Amniotic stem cell (primary cell): ENCODE results near the gene TMEM91.
"Not testable (repeated sequence)": the region's sequence is repeated elsewhere in the genome, so short reads cannot be mapped to it uniquely, and the experiment has no call there.

ENCODE experiments used
- DNase-seq: peaks from one replicate; lab custom pipeline; 2025; lab: John Stamatoyannopoulos, UW

The TMEM91 gene

GRCh38 chr19:41377977-41378709 lies 1.8 kb downstream of the TMEM91 start:
- DNase-seq: no peak

- not testable (repeated sequence) for DNase-seq
Measured at GRCh38 chr19:41381536-41381935, 5.2 kb downstream of the TMEM91 start.

DNA sequence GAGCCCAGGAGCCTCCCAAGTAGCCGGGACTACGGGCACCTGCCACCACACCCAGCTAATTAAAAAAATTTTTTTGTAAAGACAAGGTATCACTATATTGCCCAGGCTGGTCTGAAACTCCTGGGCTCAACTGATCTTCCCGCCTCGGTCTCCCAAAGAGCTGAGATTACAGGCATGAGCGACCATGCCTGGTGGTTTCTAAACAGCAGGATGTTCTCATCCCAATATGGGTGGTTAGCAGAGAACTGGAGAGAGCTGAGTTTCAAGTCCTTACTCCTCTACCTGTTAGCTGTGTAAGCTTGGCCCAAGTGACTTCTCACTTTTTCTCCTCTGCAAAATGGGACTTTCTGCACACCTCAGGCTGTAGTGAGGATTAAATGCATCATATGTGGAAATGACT lies 8.0 kb downstream of the TMEM91 start:
- DNase-seq: no peak

DNA sequence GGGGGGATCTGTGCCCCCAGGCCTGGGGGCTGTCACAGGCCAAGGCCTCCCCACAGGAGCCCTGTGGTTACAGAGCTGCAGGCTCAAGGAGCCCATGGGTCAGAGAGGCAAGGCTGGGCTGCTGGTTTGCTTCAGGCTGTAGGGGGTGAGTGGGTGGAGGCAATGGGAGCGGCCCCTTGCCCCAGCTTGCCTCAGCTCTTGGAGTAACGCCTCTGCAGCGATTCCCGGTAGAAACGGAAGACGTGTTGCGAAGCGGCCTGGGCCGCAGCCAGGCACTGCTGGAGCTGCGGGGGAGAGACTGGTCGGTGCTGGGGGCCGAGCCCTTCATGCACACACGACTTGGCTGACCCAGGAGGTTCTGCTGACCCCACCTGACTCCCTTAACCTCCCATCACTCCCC lies 10.1 kb downstream of the TMEM91 start:
- DNase-seq: no peak

- DNase-seq: no peak
Measured at GRCh38 chr19:41391618-41392017, 15.3 kb downstream of the TMEM91 start.

DNA sequence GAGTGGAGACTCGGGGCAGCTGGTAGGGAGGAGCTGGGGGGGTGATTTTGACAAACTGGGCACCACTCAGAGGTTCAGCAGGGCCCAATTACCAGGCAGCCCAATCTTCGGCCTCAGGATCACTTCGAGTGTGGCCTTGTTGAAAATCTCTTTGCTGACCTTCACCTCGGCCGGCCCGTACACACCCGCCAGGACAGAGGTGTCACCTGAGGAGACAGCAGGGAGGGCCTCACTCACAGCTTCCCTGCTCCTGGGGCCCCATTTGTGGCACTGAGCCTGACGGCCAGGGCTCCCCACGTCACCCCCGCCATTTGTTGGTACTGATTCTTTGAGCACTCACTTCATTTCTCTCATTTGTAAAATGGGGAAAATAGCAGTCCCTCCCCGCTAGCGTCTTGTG lies 16.4 kb downstream of the TMEM91 start:
- no peak for DNase-seq

GRCh38 chr19:41395355-41395754 lies 19.0 kb downstream of the TMEM91 start:
- DNase-seq: no peak

DNA sequence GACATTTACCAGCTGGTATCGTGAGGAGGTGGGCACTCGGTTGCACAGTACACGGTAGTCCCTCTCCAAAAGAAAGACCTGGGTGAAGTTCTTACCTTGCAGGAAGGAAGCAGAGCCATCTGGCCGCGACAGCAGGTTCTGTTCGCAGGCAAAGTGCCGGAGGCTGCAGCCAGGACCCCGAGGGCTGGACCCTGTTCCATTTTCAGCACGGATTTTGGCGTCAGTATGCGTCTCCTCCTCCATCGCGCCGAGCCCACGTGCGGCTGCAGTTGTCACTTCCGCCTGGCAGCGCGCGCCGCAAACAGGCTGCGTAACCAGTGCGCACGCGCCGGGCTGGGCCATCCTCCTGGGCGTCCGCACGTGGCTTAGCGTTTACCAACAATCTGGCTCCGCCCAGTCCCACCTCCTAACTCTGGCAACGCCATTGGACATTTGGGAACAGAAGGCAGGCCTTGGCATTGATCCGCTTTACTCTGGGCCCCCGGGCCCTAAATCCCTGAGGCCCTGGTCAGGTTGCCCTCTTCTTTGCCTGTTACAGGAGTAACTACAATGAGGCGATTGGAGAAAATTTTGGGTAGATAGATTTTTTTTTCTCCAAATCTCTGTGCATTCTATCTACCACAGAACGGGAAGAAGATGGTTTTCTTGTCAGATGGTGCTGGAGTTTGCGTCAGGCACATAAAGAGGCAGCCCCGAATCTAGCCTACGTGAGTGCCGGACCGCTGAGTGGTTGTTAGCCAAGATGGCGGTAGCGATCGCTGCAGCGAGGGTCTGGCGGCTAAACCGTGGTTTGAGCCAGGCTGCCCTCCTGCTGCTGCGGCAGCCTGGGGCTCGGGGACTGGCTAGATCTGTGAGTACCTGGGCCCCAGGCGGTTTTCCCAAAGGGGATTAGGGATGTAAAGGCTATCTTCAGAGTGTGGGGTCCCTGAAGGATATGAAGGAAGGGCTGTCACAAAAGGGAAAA lies 21.0 kb downstream of the TMEM91 start, which contains the start of the genes BCKDHA and EXOSC5:
Gene BCKDHA, plus strand, starts transcription at position 733 of the 964 bp plus-strand sequence. Its CDS starts 10 bp downstream, at position 743.
Gene EXOSC5, minus strand, starts transcription at position 274 of the 964 bp plus-strand sequence. Its CDS starts 31 bp downstream, at position 243.
- DNase-seq: peak; percentile 99

GRCh38 chr19:41398050-41398418 lies 21.7 kb downstream of the TMEM91 start:
- no peak for DNase-seq

DNA sequence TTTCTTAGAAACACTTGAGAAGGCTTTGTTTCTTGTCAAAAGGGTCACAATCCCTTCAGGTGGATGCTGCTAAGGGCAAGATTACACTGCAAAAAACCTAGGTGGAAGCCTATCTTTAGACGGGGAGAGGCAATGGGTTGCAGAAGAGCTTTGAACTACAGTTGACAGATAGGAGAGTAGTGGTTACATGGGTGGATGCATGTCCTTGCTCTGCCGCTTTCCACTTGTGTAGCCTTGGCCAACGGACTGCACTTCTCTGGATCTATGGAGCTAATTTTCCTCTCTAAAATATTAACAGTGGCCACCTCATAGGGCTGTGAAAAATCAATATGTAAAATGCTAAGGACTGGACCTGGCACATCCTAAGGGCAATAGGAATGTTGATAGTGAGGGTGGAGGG lies 22.3 kb downstream of the TMEM91 start:
- no peak for DNase-seq

GRCh38 chr19:41399091-41399490 lies 22.8 kb downstream of the TMEM91 start:
- no peak for DNase-seq

GRCh38 chr19:41399525-41399924 lies 23.2 kb downstream of the TMEM91 start:
- DNase-seq: no peak

DNA sequence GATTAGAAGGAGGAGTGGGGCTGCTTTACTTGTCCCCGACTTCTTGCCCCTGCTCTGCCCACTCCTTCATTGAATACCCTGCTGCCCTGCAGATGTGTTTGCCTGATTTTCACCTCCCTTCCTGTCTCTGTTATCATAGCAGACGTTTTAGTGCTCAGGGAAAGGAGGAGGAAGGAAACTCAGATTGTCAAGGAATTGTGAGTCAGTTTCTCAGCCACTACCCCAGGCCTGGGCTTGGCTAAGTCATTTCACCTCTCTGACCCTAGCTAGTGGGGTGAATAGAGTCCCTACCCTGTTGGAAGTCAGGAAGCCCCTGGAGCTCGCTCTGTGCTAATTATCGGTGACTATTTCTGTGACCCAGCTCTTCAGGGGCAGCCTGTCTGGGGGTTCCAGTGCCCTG lies 25.1 kb downstream of the TMEM91 start:
- no peak for DNase-seq

GRCh38 chr19:41402010-41402409 lies 25.7 kb downstream of the TMEM91 start:
- DNase-seq: no peak

DNA sequence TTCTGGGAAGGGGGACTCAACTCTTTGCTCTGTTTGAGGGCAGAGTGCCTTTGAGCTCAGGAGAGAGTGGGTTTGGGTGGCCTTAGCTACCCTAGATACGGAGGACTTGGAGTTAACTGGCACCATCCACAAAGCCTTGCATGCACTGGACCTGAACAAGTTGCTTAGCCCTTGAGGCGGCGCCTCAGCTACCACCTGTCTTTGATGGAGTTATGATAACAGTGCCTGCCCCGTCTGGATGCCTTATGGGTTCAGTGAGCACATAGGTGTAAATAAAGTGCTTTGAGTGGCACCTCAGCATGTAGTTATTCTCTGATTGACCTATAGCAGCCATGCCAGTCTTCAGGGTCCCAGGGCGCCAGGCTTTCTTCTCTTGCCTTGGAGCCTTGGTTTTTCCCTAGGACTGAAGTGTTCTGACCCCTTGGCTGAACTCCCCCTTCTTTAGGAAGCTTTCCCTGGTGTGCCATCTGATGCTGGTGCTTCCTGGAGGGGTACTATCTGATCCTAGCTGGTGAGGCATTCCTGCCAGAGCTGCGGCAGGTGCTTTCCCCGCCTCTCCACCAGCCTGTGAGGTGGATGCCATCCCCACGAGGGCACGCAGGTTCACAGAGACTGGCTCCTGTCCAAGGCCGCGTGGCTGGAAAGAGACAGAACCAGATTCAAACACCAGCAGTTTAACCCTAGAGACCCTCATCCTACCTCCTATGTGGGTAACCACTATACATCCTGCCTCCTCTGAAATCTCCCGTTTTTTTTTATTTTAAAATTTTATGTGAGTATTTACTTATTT lies 27.0 kb downstream of the TMEM91 start:
- DNase-seq: no peak

- no peak for DNase-seq
Measured at GRCh38 chr19:41405776-41406175, 29.4 kb downstream of the TMEM91 start.

DNA sequence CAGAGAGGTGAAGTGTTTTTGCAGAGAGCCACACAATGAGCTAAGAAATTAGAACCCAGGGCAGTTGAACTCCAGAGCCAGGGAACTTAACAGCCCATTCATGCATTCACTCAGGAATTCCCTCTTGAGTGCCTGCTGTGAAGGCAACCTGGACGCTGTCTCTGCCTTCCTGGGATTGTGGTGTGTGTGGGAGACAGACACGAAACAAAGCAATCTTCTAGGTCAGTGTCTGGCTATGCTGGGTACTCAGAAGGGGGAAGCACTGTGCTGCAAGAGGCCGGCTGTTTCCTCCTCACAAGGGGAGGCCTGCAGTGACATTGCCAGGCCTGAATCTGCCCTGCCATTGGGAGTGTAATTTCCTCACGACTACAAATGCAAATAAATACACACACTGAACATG lies 30.9 kb downstream of the TMEM91 start:
- DNase-seq: no peak

GRCh38 chr19:41408256-41408655 lies 31.9 kb downstream of the TMEM91 start:
- DNase-seq: no peak

DNA sequence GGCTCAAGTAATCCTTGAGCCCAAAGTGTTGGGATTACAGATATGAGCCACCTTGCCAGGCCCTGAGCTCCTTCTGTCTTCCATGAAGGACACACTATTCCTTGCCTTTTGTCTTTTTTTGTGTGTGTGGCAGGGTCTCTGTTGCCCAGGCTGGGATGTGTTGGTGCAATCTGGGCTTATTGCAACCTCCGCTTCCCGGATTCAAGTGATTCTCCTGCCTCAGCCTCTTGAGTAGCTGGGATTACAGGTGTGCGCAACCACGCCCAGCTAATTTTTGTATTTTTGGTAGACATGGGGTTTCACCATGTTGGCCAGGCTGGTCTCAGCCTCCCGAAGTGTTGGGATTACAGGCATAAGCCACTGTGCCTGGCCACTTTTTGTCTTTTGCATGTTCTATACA lies 32.5 kb downstream of the TMEM91 start:
- DNase-seq: not testable (repeated sequence)

GRCh38 chr19:41409288-41409687 lies 33.0 kb downstream of the TMEM91 start:
- no peak for DNase-seq

DNA sequence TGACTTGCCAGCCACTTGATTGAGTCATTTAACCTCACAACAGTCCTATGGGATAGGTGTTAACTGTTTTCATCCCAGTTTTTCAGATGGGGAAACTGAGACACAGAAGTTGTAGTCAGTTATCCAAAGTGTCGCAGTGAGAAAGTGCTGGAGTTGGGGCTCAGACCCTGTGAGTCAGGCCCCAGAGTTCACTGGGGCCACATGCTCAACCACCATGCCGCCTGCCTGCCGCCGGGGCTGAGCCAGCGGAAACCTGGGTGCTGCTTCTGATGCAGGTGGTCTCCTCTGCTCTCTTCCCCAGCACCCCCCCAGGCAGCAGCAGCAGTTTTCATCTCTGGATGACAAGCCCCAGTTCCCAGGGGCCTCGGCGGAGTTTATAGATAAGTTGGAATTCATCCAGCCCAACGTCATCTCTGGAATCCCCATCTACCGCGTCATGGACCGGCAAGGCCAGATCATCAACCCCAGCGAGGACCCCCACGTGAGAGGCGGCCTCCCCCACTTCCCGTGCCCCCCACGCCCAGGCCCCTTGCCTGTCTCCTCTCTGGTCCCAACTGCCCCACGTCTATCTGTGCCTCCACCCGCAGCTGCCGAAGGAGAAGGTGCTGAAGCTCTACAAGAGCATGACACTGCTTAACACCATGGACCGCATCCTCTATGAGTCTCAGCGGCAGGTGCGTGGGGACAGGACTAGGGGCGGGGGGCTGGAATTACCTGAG lies 34.2 kb downstream of the TMEM91 start:
- DNase-seq: no peak
